GM13976 (cell line): ENCODE data around the gene ARMC2.

Experiments
- DNase-seq: peaks from one replicate; pipeline ENCODE4 v3.0.0; 2012; ENCODE audit warnings: low spot score
- CTCF ChIP-seq: IDR thresholded peaks from 2 replicates; pipeline ENCODE4 v1.5.1; 2012; ENCODE audit warnings: borderline replicate concordance, mild to moderate bottlenecking; ENCODE audit not compliant: insufficient read depth; ENCODE audit errors: extremely low read depth, missing control alignments, control extremely low read depth
- in situ Hi-C: fragments of 300-500 bp; cut with MboI; formaldehyde crosslinking; loops from one replicate; pipeline ENCODE4 v1.12.0; 2022; ENCODE audit warnings: low sequenced_read_pairs, mixed read lengths, inconsistent platforms; ENCODE audit not compliant: unreplicated experiment

Gene ARMC2

GRCh38 chr6:108946695-108947094 is 98.5 kb downstream of the ARMC2 start:
- DNase-seq, result no peak
- no peak for TF ChIP-seq CTCF
- in situ Hi-C loops, result no loop called here

GRCh38 chr6:108947114-108947854 is 99.1 kb downstream of the ARMC2 start:
- DNase-seq, result no peak
- in situ Hi-C loops, result no loop called here
- TF ChIP-seq CTCF, result no peak

- TF ChIP-seq CTCF, result no peak
- in situ Hi-C loops, result no loop called here
These were observed 100.0 kb downstream of the ARMC2 start for GRCh38 chr6:108948181-108948661.

GRCh38 chr6:108951351-108951953 is 103.2 kb downstream of the ARMC2 start:
- in situ Hi-C loops, result no loop called here
- DNase-seq, result no peak
- no peak for TF ChIP-seq CTCF

More at GRCh38 chr6:108948181-108948661, 100.0 kb downstream of the ARMC2 start:
- no peak for DNase-seq

DNA sequence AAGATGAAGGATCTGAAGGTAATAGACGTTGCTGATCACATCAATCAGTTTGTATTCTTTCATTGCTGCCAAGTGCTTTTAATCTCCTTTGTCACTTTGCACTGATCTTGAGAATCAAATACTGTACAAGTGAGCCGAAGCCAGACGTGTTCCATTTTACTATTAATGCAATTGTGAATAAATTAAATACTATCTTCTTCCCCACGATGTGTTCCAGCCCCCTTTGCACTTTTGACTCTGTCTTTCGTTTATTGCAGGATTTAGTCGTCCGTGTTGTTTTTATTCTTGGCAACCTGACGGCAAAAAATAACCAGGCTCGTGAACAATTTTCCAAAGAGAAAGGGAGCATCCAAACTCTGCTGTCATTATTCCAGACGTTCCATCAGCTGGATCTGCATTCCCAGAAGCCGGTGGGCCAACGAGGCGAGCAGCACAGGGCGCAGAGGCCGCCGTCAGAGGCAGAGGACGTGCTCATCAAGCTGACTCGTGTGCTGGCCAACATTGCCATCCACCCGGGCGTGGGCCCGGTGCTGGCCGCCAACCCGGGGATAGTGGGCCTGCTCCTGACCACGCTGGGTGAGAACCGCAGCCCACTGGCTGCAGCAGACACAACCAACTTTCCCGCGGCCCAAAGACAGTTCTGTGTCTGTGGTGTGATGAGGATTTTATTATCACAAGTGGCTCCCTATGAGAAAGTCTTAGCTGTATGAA is 104.7 kb downstream of the ARMC2 start:
- DNase-seq, result no peak
- no peak for TF ChIP-seq CTCF
- in situ Hi-C loops, result no loop called here

- DNase-seq, result no peak
- no peak for TF ChIP-seq CTCF
- in situ Hi-C loops, result no loop called here
These were observed 105.5 kb downstream of the ARMC2 start for GRCh38 chr6:108953681-108954080.
